Osteocyte (in vitro differentiated cells): ENCODE results near the gene PCNT. TPM values are rescaled to one million over a fixed set of nuclear protein-coding genes. Genes with fewer than 3 reads are reported as not detected.
"Not testable (repeated sequence)": the region's sequence is repeated elsewhere in the genome, so short reads cannot be mapped to it uniquely, and the experiment has no call there.

Experiments
- DNase-seq: peaks from one replicate; pipeline ENCODE4 v3.0.0; 2021; ENCODE audit warnings: mixed read lengths; ENCODE audit not compliant: unreplicated experiment; ENCODE audit errors: extremely low spot score
- H3K27ac Mint-ChIP-seq: one replicate; pipeline ENCODE4 v1.8.0; 2021; ENCODE audit warnings: mild to moderate bottlenecking, mixed read lengths; ENCODE audit not compliant: unreplicated experiment
- H3K27me3 Mint-ChIP-seq: one replicate; pipeline ENCODE4 v1.8.0; 2021; ENCODE audit warnings: mixed read lengths; ENCODE audit not compliant: unreplicated experiment
- H3K36me3 Mint-ChIP-seq: one replicate; pipeline ENCODE4 v1.8.0; 2021; ENCODE audit warnings: mixed read lengths; ENCODE audit not compliant: unreplicated experiment
- H3K4me1 Mint-ChIP-seq: one replicate; pipeline ENCODE4 v1.8.0; 2021; ENCODE audit warnings: mixed read lengths; ENCODE audit not compliant: unreplicated experiment
- H3K4me3 Mint-ChIP-seq: one replicate; pipeline ENCODE4 v1.8.0; 2021; ENCODE audit warnings: mild to moderate bottlenecking, moderate library complexity, mixed read lengths; ENCODE audit not compliant: unreplicated experiment
- H3K9me3 Mint-ChIP-seq: one replicate; pipeline ENCODE4 v1.8.0; 2021; ENCODE audit warnings: mixed read lengths; ENCODE audit not compliant: unreplicated experiment
- total RNA-seq: library from RNA; stranded (reverse); gene quantifications from 2 replicates; pipeline ENCODE4 v1.2.1, GENCODE V29; 2021
- TF ChIP-seq, protein P1 (sequence below): fragments of 200-600 bp; sonication (generic); IDR thresholded peaks from 2 replicates; pipeline ENCODE4 v1.5.0; 2021; ENCODE audit warnings: antibody characterized with exemption, mild to moderate bottlenecking, moderate library complexity

Gene PCNT
- total RNA-seq, 1 donor from 2014 or later, result 38.9 TPM

DNA sequence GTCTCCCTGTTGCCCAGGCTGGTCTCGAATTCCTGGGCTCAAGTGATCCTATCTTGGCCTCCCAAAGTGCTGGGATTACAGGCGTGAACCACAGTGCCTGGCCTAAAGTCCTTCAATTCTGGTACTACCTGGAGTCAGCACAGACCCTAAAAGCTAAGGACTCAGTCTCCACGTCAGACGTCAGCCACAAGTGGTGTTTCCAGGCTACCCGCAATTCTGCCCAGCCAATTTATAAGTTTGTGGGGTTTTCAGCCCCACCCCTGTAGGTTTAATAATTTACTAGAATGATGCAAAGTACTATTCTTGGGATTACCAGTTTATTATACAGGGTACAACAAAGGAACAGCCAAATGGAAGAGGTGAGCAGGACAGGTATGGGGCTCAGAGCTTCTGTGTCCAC, 124.2 kb downstream of the PCNT start:
- TF ChIP-seq, protein P1, sequence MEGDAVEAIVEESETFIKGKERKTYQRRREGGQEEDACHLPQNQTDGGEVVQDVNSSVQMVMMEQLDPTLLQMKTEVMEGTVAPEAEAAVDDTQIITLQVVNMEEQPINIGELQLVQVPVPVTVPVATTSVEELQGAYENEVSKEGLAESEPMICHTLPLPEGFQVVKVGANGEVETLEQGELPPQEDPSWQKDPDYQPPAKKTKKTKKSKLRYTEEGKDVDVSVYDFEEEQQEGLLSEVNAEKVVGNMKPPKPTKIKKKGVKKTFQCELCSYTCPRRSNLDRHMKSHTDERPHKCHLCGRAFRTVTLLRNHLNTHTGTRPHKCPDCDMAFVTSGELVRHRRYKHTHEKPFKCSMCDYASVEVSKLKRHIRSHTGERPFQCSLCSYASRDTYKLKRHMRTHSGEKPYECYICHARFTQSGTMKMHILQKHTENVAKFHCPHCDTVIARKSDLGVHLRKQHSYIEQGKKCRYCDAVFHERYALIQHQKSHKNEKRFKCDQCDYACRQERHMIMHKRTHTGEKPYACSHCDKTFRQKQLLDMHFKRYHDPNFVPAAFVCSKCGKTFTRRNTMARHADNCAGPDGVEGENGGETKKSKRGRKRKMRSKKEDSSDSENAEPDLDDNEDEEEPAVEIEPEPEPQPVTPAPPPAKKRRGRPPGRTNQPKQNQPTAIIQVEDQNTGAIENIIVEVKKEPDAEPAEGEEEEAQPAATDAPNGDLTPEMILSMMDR, result no peak
- no peaks in the 10 kb centered on the region for H3K27me3 Mint-ChIP-seq
- H3K36me3 Mint-ChIP-seq, result peaks cover 37% of the 10 kb centered on the region
- H3K4me3 Mint-ChIP-seq, result no peak overlapping the region
- H3K4me1 Mint-ChIP-seq, result no peaks in the 10 kb centered on the region
- H3K27ac Mint-ChIP-seq, result no peak overlapping the region
- DNase-seq, result no peak
- peaks cover 8% of the 10 kb centered on the region for H3K9me3 Mint-ChIP-seq

DNA sequence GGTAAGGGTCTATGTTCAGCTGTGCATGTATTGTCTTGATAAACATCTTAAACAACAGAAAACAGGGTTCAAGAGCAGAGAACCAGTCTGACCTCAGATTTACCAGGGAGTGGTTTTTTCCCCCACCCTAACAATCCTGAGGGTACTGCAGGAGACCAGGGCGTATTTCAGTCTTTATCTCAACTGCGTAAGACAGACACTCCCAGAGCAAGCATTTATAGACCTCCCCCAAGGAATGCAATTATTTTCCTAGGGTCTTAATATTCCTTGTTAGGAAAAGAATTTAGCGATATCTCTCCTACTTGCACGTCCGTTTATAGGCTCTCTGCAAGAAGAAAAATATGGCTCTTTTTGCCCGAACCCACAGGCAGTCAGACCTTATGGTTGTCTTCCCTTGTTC, 124.9 kb downstream of the PCNT start:
- not testable (repeated sequence) for H3K9me3 Mint-ChIP-seq, DNase-seq, H3K27me3 Mint-ChIP-seq, H3K27ac Mint-ChIP-seq, H3K4me3 Mint-ChIP-seq, H3K4me1 Mint-ChIP-seq
- peaks cover 33% of the 10 kb centered on the region for H3K36me3 Mint-ChIP-seq

DNA sequence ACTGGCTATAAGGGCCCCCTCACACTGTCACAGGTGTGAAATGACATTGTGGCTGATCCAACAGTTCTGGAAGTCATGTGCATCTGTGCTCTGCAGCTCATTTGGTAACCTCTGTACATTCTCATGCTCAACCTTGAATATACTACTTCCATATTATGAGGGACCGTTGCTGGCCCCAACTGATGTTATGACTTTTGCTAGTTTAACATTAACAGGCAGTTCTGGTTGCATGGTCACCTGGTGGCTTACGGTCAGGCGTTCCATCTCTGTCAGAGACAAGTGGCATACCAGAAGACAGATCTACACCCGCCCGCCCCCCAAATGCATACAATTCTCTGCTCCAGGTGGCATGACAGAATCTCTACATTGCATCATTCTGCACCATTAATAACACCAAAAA, 128.8 kb downstream of the PCNT start:
- no peak overlapping the region for H3K27ac Mint-ChIP-seq
- DNase-seq, result no peak
- H3K9me3 Mint-ChIP-seq, result peaks cover 8% of the 10 kb centered on the region
- H3K4me3 Mint-ChIP-seq, result no peak overlapping the region
- H3K4me1 Mint-ChIP-seq, result peaks cover 33% of the 10 kb centered on the region
- peaks cover 9% of the 10 kb centered on the region for H3K36me3 Mint-ChIP-seq
- TF ChIP-seq, protein P1, result no peak
- no peaks in the 10 kb centered on the region for H3K27me3 Mint-ChIP-seq

DNA sequence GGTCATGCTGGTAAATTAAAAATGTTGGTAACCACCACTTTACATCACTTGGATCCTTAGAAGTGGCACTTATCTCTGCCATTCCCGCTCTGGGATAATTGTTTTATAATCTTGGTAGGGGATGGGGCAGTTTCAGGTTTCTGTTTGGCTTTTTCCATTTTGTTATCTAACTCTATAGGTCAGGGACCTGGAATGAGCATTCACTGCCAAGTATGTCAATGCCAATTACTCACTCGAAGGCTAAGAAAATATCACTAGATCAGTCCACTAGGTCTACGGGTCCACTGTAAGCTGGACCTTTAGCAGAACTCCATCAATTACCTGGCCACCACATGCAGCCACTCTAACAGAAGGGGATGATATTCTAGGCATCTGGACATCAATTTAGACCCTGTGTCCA, 130.2 kb downstream of the PCNT start:
- Mint-ChIP-seq H3K36me3 (peaks cover under 1% of the 10 kb centered on the region), H3K4me1 (peaks cover 35% of the 10 kb centered on the region), H3K27ac (no peak overlapping the region), H3K27me3 (no peaks in the 10 kb centered on the region), H3K4me3 (no peak overlapping the region), H3K9me3 (no peaks in the 10 kb centered on the region)
- TF ChIP-seq, protein P1, result no peak
- no peak for DNase-seq

DNA sequence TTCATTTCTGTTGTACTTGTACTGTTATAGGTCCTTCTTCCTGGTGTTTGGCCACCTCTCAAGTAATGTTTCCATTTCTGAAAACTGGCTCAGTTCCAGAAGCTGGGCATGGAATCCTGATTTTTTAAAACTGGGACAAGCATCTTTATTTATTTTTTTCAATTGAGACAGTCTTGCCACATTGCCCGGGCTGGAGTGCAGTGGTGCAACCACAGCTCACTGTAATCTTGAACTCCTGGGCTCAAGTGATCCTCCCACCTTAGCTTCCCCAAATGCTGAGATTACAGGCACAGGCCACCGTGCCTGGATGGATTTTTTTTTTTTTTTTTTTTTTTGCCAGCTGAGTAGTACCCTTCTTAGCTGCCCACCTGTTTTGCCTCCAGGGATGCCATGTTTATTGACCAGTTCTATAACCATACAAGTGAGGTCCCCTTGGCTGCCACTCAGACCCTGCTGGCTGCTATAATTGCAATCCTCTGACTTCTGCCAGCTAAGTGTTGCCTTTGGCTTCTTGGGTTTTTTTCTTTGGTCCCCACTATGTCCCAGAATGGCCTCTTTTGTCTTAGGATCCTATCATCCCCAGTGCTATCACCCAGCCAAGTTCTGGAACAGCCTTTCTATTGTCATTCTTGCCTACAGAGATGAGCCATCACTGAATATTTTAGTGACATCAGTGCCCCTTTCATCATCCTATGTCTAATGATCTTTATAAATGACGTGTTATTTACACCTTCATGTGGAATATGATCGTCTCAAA, 130.9 kb downstream of the PCNT start:
- Mint-ChIP-seq H3K4me3 (no peak overlapping the region), H3K9me3 (no peaks in the 10 kb centered on the region), H3K36me3 (no peaks in the 10 kb centered on the region), H3K27ac (peak overlapping the region; percentile 90), H3K4me1 (peaks cover 35% of the 10 kb centered on the region), H3K27me3 (no peaks in the 10 kb centered on the region)
- TF ChIP-seq, protein P1, result no peak
- DNase-seq, result no peak
